ENCODE measurements around the gene LRMDA. TPM values are rescaled to one million over a fixed set of nuclear protein-coding genes. Genes with fewer than 3 reads are reported as not detected.

The LRMDA gene
- total RNA-seq, 3 donors from 2014 or later = not detected

DNA sequence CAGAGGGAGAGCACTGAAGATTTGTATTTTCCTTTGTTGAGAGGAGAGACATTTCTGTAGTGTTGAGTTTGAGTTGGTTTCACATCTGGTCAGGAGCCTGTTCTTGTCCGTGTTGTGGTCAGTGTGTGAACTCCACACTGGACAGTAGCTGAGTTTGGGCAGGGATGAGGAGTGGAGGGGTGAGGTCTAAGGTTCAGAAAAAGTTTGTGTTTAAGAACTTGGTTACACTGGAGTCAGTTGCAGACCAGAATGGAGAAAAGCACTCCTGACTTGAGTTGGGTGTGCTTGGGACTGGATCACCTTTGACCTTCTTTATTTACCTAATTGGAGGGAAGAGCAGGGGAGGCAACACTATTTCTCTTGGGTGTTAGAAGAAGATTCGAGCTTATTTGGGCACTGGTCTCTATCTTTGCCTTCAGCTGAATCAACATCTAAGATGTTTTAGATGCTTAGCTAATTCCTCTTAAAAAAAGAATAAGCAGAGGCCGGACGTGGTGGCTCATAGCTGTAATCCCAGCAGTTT lies 8.9 kb downstream of the LRMDA start:
- Mint-ChIP-seq H3K36me3 (ENCODE audit: insufficient read depth) (no peaks in the 10 kb centered on the region), H3K4me3 (no peak overlapping the region), H3K4me1 (ENCODE audit: low read depth) (no peaks in the 10 kb centered on the region), H3K9me3 (peaks cover 13% of the 10 kb centered on the region), H3K27me3 (ENCODE audit: low read depth) (peaks cover 16% of the 10 kb centered on the region)
- no peak for ATAC-seq
- no peak for DNase-seq

DNA sequence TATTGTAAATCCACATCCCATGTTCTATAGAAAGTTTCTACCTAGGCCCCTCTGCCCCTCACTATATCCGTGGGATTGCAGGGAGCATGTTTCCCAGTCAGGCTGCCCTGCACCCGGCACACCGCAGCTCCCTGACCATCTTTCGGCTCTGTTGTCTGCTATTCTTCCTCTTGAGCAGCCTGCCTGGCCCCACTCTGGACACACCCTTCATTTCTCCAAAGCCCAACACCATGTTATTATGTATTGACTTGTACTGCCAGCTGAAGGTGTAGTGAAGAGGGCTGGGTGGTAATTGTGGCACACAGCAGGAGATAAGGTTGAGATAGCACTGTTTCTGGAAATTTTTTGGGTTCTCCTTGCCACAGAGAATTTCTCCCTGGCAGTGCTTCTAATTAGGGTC lies 9.8 kb downstream of the LRMDA start:
- DNase-seq (no peak), ATAC-seq (no peak)
- no peaks in the 10 kb centered on the region for H3K36me3 Mint-ChIP-seq (ENCODE audit: insufficient read depth)
- no peak overlapping the region for H3K4me3 Mint-ChIP-seq
- no peaks in the 10 kb centered on the region for H3K4me1 Mint-ChIP-seq (ENCODE audit: low read depth)
- peaks cover 14% of the 10 kb centered on the region for H3K9me3 Mint-ChIP-seq
- H3K27me3 Mint-ChIP-seq (ENCODE audit: low read depth) = peaks cover 9% of the 10 kb centered on the region

DNA sequence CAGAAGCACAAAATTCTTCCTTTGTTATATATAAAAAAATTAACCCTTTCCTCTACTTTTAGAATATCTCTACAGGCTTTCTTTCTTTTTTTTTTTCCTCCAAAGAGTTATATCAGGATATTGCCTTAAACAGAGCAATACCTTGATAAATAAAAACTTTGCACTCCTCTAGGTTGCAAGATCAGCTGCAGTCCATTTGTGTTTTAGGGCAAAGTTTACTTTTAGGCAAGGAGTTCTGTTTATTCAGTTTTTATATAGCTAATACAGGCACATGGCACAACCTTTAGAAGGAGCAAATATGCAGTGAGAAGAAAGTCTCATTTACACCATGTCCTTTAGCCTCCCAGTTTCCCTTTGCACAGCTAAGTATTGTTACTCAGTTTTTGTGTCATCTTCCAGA lies 10.3 kb downstream of the LRMDA start:
- Mint-ChIP-seq H3K4me1 (ENCODE audit: low read depth) (no peaks in the 10 kb centered on the region), H3K9me3 (peaks cover 19% of the 10 kb centered on the region), H3K4me3 (no peak overlapping the region), H3K27me3 (ENCODE audit: low read depth) (peaks cover 9% of the 10 kb centered on the region), H3K36me3 (ENCODE audit: insufficient read depth) (no peaks in the 10 kb centered on the region)
- ATAC-seq (no peak), DNase-seq (no peak)

DNA sequence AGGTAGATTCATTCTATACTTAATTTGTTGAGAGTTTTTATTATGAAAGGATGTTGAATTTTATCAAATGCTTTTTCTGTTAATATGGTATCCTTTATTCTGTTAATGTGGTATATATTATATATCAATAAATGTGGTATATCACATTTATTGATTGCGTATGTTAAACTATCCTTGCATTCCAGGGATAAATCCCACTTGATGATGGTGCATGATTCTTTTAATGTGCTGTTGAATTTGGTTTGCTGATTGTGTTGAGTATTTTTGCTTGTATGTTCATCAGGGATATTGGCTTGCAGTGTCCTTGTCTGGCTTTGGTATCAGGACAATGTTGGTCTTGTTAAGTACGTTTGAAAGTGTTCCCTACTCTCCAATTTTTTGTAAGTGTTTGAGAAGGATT lies 11.9 kb downstream of the LRMDA start:
- Mint-ChIP-seq H3K9me3 (peaks cover 21% of the 10 kb centered on the region), H3K27me3 (ENCODE audit: low read depth) (peaks cover 6% of the 10 kb centered on the region), H3K4me3 (no peak overlapping the region), H3K4me1 (ENCODE audit: low read depth) (no peaks in the 10 kb centered on the region), H3K36me3 (ENCODE audit: insufficient read depth) (no peaks in the 10 kb centered on the region)
- DNase-seq = no peak
- no peak for ATAC-seq

GRCh38 chr10:75444781-75445386 lies 13.5 kb downstream of the LRMDA start:
- Mint-ChIP-seq H3K9me3 (peaks cover 21% of the 10 kb centered on the region), H3K4me3 (no peak overlapping the region), H3K4me1 (ENCODE audit: low read depth) (no peaks in the 10 kb centered on the region), H3K36me3 (ENCODE audit: insufficient read depth) (no peaks in the 10 kb centered on the region), H3K27me3 (ENCODE audit: low read depth) (peaks cover 12% of the 10 kb centered on the region)
- ATAC-seq (no peak), DNase-seq (no peak)

DNA sequence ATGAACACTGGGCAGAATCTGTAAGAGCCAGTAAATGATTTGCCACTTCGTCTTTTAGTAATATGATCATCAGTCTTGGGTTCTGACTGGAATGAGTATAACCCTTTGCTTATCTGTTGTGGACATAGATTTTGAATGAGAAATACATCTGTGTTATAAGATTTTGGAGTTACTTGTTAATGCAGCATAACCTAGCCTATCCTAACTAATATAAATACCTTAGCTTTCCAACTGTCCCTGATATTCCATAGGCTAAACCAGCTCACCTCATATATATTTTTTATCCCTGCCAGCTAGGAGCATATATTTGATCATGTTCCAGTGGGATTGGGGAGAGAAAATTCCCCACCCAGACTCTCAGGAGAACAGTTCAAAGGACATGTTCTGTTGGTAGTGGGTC lies 15.1 kb downstream of the LRMDA start:
- Mint-ChIP-seq H3K4me1 (ENCODE audit: low read depth) (no peaks in the 10 kb centered on the region), H3K36me3 (ENCODE audit: insufficient read depth) (no peaks in the 10 kb centered on the region), H3K4me3 (no peak overlapping the region), H3K27me3 (ENCODE audit: low read depth) (peaks cover 12% of the 10 kb centered on the region), H3K9me3 (peaks cover 21% of the 10 kb centered on the region)
- DNase-seq (no peak), ATAC-seq (no peak)

DNA sequence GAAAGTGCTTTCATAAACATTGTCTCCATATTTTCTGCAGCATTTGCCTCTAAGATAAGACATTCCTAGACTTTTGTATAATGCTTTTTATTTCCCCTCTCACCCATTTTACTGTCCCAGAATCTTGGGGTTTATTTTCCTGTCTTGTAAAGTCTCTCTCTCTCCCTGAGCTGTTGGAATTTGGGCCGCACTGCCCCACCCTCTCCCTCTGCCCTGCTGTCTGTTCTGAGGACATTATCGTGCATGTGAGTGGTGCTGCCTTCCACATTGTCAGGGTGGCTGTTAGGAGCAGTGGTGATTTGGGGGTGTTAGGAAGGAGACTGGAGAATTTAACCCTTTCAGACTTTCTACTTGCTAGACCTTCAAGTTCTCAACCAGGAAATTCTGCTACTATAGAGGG lies 16.7 kb downstream of the LRMDA start:
- H3K27me3 Mint-ChIP-seq (ENCODE audit: low read depth) = peaks cover 16% of the 10 kb centered on the region
- no peak overlapping the region for H3K4me3 Mint-ChIP-seq
- H3K4me1 Mint-ChIP-seq (ENCODE audit: low read depth) = no peaks in the 10 kb centered on the region
- ATAC-seq (no peak), DNase-seq (no peak)
- H3K9me3 Mint-ChIP-seq = peaks cover 18% of the 10 kb centered on the region
- no peaks in the 10 kb centered on the region for H3K36me3 Mint-ChIP-seq (ENCODE audit: insufficient read depth)

DNA sequence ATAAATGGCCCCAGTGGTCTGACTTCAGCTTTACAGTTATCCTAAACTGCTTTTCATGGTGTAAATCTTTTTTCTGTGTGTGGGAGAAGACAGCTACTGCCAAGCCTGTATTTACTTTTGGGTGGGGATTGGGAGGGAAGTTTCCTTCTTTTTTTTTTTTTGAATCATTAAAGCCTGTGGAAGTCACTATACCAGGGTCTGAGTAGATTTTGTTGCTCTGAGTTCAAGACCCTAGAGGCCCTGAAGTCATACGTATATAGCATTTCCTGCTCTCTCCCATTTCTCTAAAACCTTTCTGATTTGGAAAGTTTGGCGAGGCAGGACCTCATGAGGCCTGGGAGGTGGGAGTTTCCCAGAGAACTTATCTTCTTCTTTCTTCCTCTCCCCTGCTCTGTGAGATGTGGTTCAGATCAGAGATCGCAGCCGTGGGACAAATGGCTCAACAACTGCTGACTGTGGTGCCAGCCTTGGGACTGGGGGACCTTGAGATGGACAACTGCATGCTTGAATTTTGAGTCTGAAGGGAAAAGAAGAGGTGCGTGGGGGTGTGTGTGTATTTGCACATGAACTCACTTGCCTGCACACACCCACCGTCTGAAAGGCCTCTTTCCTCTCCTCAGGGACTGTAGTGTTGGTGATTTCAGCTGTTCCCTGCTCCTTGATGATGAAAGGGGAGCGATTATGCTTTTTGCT lies 18.1 kb downstream of the LRMDA start:
- DNase-seq = no peak
- no peak for ATAC-seq
- Mint-ChIP-seq H3K9me3 (peaks cover 9% of the 10 kb centered on the region), H3K36me3 (ENCODE audit: insufficient read depth) (no peaks in the 10 kb centered on the region), H3K27me3 (ENCODE audit: low read depth) (peaks cover 23% of the 10 kb centered on the region), H3K4me3 (no peak overlapping the region), H3K4me1 (ENCODE audit: low read depth) (no peaks in the 10 kb centered on the region)

DNA sequence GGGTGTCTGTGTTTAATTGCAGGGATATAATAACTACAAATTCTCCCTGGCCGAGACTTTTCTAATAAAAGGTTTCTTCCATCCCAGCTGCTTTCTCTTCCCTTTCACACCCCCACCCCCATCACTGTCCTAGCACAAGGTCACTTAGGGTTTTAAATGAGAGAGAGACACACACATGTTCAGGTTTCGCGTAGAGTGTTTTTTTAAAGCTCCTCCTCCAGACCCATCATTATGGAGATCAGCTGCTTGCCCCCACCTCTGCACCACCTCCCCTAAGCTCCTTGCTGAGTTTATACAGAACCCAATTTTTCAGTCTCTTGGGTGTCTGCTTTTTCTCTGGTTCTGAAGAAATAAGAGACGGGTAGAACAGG lies 18.6 kb downstream of the LRMDA start:
- ATAC-seq = no peak
- Mint-ChIP-seq H3K4me1 (ENCODE audit: low read depth) (no peaks in the 10 kb centered on the region), H3K36me3 (ENCODE audit: insufficient read depth) (no peaks in the 10 kb centered on the region), H3K27me3 (ENCODE audit: low read depth) (peaks cover 23% of the 10 kb centered on the region), H3K4me3 (no peak overlapping the region), H3K9me3 (peaks cover 9% of the 10 kb centered on the region)
- no peak for DNase-seq

GRCh38 chr10:75450644-75451640 lies 19.5 kb downstream of the LRMDA start:
- Mint-ChIP-seq H3K36me3 (ENCODE audit: insufficient read depth) (no peaks in the 10 kb centered on the region), H3K4me1 (ENCODE audit: low read depth) (no peaks in the 10 kb centered on the region), H3K27me3 (ENCODE audit: low read depth) (peaks cover 27% of the 10 kb centered on the region), H3K9me3 (peaks cover 9% of the 10 kb centered on the region), H3K4me3 (no peak overlapping the region)
- DNase-seq (no peak), ATAC-seq (no peak)

GRCh38 chr10:75451831-75452230 lies 20.4 kb downstream of the LRMDA start:
- Mint-ChIP-seq H3K4me3 (no peak overlapping the region), H3K4me1 (ENCODE audit: low read depth) (no peaks in the 10 kb centered on the region), H3K27me3 (ENCODE audit: low read depth) (peaks cover 27% of the 10 kb centered on the region), H3K9me3 (peaks cover under 1% of the 10 kb centered on the region), H3K36me3 (ENCODE audit: insufficient read depth) (no peaks in the 10 kb centered on the region)
- ATAC-seq (no peak), DNase-seq (no peak)

DNA sequence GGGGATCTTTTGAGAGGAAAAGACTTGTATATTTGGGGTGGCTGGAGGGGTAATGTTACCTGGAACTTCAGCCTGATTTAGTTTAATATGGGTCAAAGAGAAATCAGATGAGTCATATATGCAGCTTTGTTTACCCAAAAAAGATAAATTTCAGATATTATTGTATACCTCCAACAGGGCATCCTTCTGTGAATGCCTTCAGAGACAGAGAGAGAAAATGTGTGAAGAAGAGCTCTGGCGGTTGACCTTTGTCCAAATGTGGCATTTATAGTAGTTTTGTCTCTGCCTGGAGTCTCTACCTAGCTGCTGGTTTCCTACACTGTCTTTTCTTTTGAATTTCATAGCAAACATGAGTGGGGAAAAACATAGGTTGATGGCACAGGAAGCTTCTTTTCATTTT lies 21.6 kb downstream of the LRMDA start:
- no peak for DNase-seq
- Mint-ChIP-seq H3K4me1 (ENCODE audit: low read depth) (no peaks in the 10 kb centered on the region), H3K9me3 (no peaks in the 10 kb centered on the region), H3K27me3 (ENCODE audit: low read depth) (peaks cover 27% of the 10 kb centered on the region), H3K4me3 (no peak overlapping the region), H3K36me3 (ENCODE audit: insufficient read depth) (no peaks in the 10 kb centered on the region)
- no peak for ATAC-seq

DNA sequence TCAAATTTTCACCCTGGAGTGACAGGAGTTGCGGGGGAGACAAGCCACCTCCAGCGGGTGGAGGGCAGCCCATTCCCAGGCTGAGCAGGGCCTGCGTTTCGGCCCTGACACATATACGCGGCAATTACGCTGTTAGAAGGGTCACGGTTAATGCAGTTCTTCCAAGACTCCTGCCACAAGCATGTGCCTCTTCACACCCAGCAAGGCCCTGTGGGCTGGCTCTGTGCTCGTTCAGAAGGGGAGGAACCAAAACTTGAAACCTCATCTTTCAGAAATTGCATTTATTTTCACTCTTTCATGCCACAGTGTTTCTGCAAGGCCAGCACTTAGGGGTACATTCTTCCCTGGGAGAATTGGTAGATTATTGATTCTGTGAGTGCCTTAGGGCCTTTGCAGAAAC lies 24.7 kb downstream of the LRMDA start:
- no peaks in the 10 kb centered on the region for H3K4me1 Mint-ChIP-seq (ENCODE audit: low read depth)
- DNase-seq (no peak), ATAC-seq (no peak)
- H3K4me3 Mint-ChIP-seq = no peak overlapping the region
- H3K9me3 Mint-ChIP-seq = no peaks in the 10 kb centered on the region
- no peaks in the 10 kb centered on the region for H3K36me3 Mint-ChIP-seq (ENCODE audit: insufficient read depth)
- peaks cover 15% of the 10 kb centered on the region for H3K27me3 Mint-ChIP-seq (ENCODE audit: low read depth)

DNA sequence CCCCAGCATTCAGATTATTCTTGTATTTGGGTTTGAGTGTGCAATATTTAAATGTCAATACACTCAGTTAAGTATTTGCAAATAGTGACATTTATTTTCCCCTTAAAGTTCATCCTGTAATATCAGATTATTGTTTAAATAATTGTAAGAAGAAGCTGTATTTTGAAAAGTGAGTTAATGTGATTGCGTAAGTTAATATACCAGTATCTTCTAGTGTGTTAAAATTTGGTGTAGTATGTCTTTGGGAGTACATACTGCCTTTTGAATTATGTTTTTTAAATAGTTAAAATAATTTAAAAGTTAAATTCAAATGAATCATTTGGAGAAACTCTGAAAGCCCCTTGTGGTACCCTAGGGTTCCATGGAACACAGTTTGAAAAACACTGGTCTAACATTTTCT lies 28.6 kb downstream of the LRMDA start:
- Mint-ChIP-seq H3K9me3 (no peaks in the 10 kb centered on the region), H3K4me3 (no peak overlapping the region), H3K4me1 (ENCODE audit: low read depth) (no peaks in the 10 kb centered on the region), H3K27me3 (ENCODE audit: low read depth) (peaks cover 6% of the 10 kb centered on the region), H3K36me3 (ENCODE audit: insufficient read depth) (no peaks in the 10 kb centered on the region)
- ATAC-seq (no peak), DNase-seq (no peak)

Data from activated T-cell treated with anti-CD3 and anti-CD28 coated beads, Interleukin-2, amount 50 U/mL, for 4 hours (primary cell).